Activated CD8-positive, alpha-beta memory T cell treated with anti-CD3 and anti-CD28 coated beads, Interleukin-2, amount 10 ng/mL, durations not matched to agents 7 days and 5 days (primary cell): ENCODE data around the gene KIF4A. TPM values are rescaled to one million over a fixed set of nuclear protein-coding genes. Genes with fewer than 3 reads are reported as not detected.
"Not testable (repeated sequence)": the region's sequence is repeated elsewhere in the genome, so short reads cannot be mapped to it uniquely, and the experiment has no call there.

ENCODE experiments used
- ATAC-seq: fragments of 150-1000 bp; cut with Tn5 transposase; one replicate; pipeline ENCODE4 v1.10.0; 2021; ENCODE audit warnings: moderate library complexity
- CTCF ChIA-PET: fragments of 350-600 bp; sonication (Branson Sonifier 250); formaldehyde crosslinking; loops from one replicate; lab custom pipeline; 2021; ENCODE audit warnings: antibody characterized with exemption; lab: Charles Lee
- DNase-seq: peaks from one replicate; pipeline ENCODE4 v3.0.0-alpha.2; 2020
- H3K27ac Mint-ChIP-seq: one replicate; pipeline ENCODE4 v1.8.0; 2021; ENCODE audit warnings: mild to moderate bottlenecking, mixed read lengths
- H3K27me3 Mint-ChIP-seq: one replicate; pipeline ENCODE4 v1.8.0; 2021; ENCODE audit warnings: mixed read lengths
- H3K36me3 Mint-ChIP-seq: one replicate; pipeline ENCODE4 v1.8.0; 2021; ENCODE audit warnings: mild to moderate bottlenecking, mixed read lengths
- H3K4me1 Mint-ChIP-seq: one replicate; pipeline ENCODE4 v1.8.0; 2021; ENCODE audit warnings: mixed read lengths
- H3K4me3 Mint-ChIP-seq: one replicate; pipeline ENCODE4 v1.8.0; 2021; ENCODE audit warnings: mild to moderate bottlenecking, moderate library complexity, mixed read lengths
- H3K9me3 Mint-ChIP-seq: one replicate; pipeline ENCODE4 v1.8.0; 2022; ENCODE audit warnings: low read depth, mixed read lengths
- total RNA-seq, 2 experiments: library from RNA; stranded (reverse); gene quantifications; one replicate each; pipeline ENCODE4 v1.2.3, GENCODE V29; 2021

KIF4A gene
- total RNA-seq, 2 experiments from 2014 or later, result 41.0 to 44.7 TPM

DNA sequence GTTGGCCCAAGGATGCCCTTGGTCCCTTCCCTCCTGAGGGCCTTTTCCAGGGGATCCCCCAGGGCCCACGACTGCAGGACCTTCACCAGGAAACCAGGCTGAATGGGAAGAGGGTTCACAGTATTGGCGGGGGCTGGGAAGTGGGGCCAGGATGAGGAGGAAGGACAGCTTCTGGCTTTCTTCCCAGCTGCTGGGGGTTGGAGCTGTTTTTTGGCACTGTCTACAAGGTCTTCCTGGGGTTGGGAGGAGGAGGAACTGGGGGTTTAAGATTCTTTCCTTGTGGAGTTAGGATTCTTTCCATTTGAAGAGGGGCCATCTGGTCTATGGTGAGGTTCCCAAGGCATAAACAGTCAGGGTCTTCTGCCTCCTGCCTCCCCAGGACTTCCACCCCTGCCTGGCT lies 64.8 kb downstream of the KIF4A start:
- DNase-seq, result no peak
- CTCF ChIA-PET, result no interaction called here
- no peak overlapping the region for H3K4me3 Mint-ChIP-seq
- H3K27ac Mint-ChIP-seq, result no peak overlapping the region
- H3K27me3 Mint-ChIP-seq, result no peaks in the 10 kb centered on the region
- H3K4me1 Mint-ChIP-seq, result no peaks in the 10 kb centered on the region
- H3K36me3 Mint-ChIP-seq, result peaks cover 44% of the 10 kb centered on the region
- H3K9me3 Mint-ChIP-seq, result no peaks in the 10 kb centered on the region
- ATAC-seq, result no peak

DNA sequence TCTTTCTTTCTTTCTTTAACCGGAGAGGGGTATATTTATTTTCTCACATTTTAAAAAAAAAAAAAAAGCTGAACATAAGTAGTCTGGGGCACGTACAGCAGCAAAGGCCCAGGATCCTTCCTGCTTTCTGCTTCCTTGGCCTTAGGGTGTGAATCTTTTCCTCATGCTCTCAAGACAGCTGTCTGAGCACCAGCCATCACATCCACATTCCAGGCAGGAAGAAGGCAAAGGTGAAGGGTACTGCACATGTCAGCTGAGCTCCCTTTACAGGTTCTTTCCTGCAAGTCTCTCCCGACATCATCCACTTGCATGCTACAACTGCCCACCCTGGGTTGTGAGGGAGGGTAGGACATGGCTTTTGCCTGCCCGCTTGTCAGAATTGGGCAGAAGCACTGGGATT lies 69.6 kb downstream of the KIF4A start:
- DNase-seq (no peak), ATAC-seq (no peak)
- CTCF ChIA-PET, result no interaction called here
- Mint-ChIP-seq H3K27me3 (no peaks in the 10 kb centered on the region), H3K36me3 (peaks cover 29% of the 10 kb centered on the region), H3K27ac (no peak overlapping the region), H3K4me3 (no peak overlapping the region), H3K4me1 (no peaks in the 10 kb centered on the region), H3K9me3 (no peaks in the 10 kb centered on the region)

DNA sequence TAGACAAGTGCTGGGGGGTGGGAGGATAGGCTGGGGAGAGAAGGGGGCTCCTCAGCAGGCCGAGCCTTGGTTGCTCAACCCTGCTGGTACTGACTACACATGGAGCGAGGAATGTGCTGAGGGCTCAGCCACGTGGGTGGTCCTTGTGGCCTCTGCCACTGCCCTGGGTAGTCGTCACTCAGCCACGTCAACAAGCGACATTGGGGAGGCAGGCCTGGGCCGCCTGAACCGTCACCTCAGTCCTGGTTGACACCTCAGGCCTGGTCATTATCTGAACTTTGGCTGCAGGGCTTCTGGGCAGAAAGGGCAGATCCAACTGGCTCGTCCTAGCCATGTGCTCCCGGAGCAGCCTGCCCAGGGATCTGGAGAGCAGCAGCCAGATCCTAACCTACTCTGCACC lies 70.5 kb downstream of the KIF4A start:
- CTCF ChIA-PET, result no interaction called here
- Mint-ChIP-seq H3K27ac (no peak overlapping the region), H3K27me3 (no peaks in the 10 kb centered on the region), H3K4me1 (no peaks in the 10 kb centered on the region), H3K4me3 (no peak overlapping the region), H3K36me3 (peaks cover 30% of the 10 kb centered on the region), H3K9me3 (no peaks in the 10 kb centered on the region)
- ATAC-seq (no peak), DNase-seq (no peak)

DNA sequence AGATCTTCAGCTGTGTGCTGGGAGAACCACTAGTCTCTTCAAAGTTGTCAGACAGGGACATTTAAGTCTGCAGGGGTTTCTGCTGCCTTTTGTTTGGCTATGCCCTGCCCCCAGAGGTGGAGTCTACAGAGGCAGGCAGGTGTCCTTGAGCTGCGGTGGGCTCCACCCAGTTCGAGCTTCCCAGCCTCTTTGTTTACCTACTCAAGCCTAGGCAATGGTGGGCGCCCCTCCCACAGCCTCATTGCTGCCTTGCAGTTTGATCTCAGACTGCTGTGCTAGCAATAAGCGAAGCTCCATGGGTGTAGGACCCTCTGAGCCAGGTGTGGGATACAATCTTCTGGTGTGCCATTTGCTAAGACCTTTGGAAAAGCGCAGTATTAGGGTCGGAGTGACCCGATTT lies 78.8 kb downstream of the KIF4A start:
- H3K27ac Mint-ChIP-seq, H3K4me3 Mint-ChIP-seq, H3K4me1 Mint-ChIP-seq, DNase-seq, H3K9me3 Mint-ChIP-seq, H3K27me3 Mint-ChIP-seq, CTCF ChIA-PET, ATAC-seq: not testable (repeated sequence)
- peaks cover 33% of the 10 kb centered on the region for H3K36me3 Mint-ChIP-seq

DNA sequence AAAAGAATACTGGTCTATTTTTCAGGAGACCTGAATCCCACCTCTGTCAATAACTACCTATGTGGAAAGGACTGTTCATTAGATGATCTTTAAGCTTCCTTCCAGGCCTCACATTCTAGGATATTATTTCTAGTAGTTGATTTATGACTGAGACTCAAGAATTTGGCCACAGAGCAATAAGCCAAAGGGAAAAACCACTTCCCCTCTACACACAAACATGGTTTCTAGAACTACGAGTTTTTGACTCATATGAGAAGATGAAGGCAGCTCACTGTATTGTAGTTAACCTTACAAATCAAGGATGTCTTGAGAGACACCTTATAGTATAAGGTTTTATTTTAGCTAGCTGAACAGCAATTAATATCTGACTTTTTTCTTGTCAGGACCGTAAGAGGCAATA lies 96.3 kb downstream of the KIF4A start:
- peaks cover 15% of the 10 kb centered on the region for H3K4me1 Mint-ChIP-seq
- H3K4me3 Mint-ChIP-seq, result no peak overlapping the region
- DNase-seq, result no peak
- peaks cover 48% of the 10 kb centered on the region for H3K36me3 Mint-ChIP-seq
- ATAC-seq, result no peak
- H3K27ac Mint-ChIP-seq, result no peak overlapping the region
- no peaks in the 10 kb centered on the region for H3K9me3 Mint-ChIP-seq
- H3K27me3 Mint-ChIP-seq, result no peaks in the 10 kb centered on the region
- CTCF ChIA-PET, result no interaction called here

DNA sequence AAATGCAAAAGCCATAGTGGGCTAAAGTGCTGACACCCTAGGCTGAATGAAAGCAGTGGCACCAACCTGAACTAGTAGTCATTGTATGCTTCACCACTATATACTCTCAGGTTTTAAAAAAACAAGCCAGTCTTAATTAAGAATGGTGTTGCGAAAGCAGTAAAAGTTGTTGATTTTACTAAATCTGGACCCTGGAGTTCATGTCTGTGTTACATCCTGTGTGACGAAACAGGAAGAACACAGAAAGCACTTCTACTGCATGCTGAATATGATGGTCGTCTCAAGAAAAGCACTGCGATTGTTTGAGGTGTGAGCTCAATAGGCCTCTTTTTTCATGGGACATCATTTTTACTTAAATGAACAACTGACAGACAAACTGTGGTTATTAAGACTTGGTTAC lies 109.0 kb downstream of the KIF4A start:
- H3K36me3 Mint-ChIP-seq, result peaks cover 36% of the 10 kb centered on the region
- no peaks in the 10 kb centered on the region for H3K9me3 Mint-ChIP-seq
- peak overlapping the region; percentile 73 for H3K27ac Mint-ChIP-seq
- H3K4me1 Mint-ChIP-seq, result peaks cover 6% of the 10 kb centered on the region
- ATAC-seq (peak; percentile 47), DNase-seq (no peak)
- no peaks in the 10 kb centered on the region for H3K27me3 Mint-ChIP-seq
- CTCF ChIA-PET, result no interaction called here
- no peak overlapping the region for H3K4me3 Mint-ChIP-seq

DNA sequence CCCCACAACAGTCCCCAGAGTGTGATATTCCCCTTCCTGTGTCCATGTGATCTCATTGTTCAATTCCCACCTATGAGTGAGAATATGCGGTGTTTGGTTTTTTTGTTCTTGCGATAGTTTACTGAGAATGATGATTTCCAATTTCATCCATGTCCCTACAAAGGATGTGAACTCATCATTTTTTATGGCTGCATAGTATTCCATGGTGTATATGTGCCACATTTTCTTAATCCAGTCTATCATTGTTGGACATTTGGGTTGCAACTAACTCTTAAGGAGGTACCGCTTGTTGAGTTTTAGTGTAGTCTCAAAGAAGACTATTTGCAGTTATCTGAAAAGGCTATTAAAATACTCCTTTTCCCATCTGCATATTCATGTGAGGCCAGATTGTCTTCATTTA lies 110.3 kb downstream of the KIF4A start:
- H3K27me3 Mint-ChIP-seq, ATAC-seq, H3K4me1 Mint-ChIP-seq, H3K9me3 Mint-ChIP-seq, DNase-seq, H3K4me3 Mint-ChIP-seq, H3K27ac Mint-ChIP-seq, CTCF ChIA-PET: not testable (repeated sequence)
- H3K36me3 Mint-ChIP-seq, result peaks cover 37% of the 10 kb centered on the region

DNA sequence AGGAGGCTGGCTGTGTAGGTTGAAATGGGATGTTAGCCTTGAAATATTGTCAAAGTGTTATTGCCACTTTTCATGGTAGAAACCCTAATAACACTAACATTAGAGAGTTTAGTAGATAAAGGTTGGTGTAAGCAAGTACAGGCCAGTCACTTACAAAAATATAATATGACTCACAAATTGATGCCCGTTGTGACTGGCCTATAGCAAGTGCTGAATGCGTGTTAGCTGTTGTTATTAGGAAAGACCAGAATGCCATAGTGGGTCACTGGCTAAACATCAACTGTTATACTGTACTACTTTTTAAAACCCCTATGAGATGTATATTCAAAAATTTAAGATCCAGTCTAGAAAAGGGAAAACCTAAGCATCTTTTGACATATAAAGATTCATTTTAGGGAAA lies 112.8 kb downstream of the KIF4A start:
- DNase-seq (no peak), ATAC-seq (no peak)
- Mint-ChIP-seq H3K27me3 (no peaks in the 10 kb centered on the region), H3K4me1 (peaks cover 6% of the 10 kb centered on the region), H3K9me3 (no peaks in the 10 kb centered on the region), H3K36me3 (peaks cover 34% of the 10 kb centered on the region), H3K27ac (no peak overlapping the region), H3K4me3 (no peak overlapping the region)
- CTCF ChIA-PET, result no interaction called here

DNA sequence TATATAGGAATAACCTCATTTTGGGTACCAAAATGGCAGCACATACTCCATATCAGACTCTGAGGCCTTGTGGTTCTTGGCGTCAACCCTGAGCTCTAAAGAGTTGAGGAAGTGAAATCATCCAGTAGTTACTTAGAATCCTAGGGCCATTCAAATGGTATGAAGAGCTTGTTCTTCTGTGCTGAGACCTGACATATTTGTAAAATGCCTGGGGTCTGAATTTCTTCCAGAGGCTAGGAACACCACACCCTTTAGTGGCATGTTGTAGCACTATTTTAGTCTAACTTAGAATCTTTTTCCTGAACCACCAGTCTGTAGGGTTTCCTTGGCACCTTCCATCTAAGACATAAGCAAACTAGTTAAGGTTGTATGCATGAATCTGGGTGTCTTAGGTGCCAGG lies 115.1 kb downstream of the KIF4A start:
- H3K9me3 Mint-ChIP-seq, result no peaks in the 10 kb centered on the region
- H3K36me3 Mint-ChIP-seq, result peaks cover 36% of the 10 kb centered on the region
- no peaks in the 10 kb centered on the region for H3K4me1 Mint-ChIP-seq
- CTCF ChIA-PET, result no interaction called here
- no peak overlapping the region for H3K4me3 Mint-ChIP-seq
- H3K27ac Mint-ChIP-seq, result no peak overlapping the region
- DNase-seq (no peak), ATAC-seq (no peak)
- no peaks in the 10 kb centered on the region for H3K27me3 Mint-ChIP-seq

DNA sequence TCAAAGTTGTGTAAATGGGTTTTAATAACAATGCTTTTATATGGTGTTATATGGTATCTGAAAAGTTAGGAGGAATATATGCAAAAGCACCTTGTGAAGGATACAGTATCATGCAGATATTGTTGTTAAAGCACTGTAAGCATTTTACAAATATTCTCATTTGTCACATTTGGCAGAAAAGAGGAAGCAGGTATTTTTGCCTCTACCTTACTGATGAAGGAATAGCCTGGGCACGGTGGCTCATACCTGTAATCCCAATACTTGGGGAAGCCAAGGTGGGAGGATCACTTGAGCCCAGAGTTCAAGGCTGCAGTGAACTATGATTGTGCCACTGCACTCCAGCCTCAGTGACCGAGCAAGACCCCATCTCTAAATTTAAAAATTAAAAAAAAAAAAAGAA lies 121.0 kb downstream of the KIF4A start:
- no peak for ATAC-seq
- no peak overlapping the region for H3K4me3 Mint-ChIP-seq
- CTCF ChIA-PET, result no interaction called here
- no peaks in the 10 kb centered on the region for H3K4me1 Mint-ChIP-seq
- H3K27ac Mint-ChIP-seq, result no peak overlapping the region
- no peak for DNase-seq
- H3K9me3 Mint-ChIP-seq, result no peaks in the 10 kb centered on the region
- H3K27me3 Mint-ChIP-seq, result no peaks in the 10 kb centered on the region
- H3K36me3 Mint-ChIP-seq, result peaks cover 21% of the 10 kb centered on the region

DNA sequence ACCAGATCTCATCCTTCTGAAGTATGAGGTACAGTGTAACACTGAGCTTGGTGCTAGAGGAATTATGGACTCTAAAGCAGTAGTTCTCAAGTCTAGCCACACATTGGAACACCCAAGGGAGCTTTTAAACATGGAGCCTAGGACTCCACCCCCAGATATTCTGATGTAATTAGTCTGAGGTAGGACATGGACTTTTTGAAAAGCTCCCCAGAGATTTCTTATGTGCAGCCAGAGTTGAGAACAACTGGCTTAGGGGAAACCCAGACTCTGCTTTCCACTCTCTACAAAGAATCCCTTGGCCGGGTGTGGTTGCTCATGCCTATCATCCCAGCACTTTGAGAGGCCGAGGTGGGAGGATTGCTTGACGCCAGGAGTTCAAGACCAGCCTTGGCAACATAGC lies 121.6 kb downstream of the KIF4A start:
- H3K27ac Mint-ChIP-seq, result no peak overlapping the region
- ATAC-seq, result no peak

DNA sequence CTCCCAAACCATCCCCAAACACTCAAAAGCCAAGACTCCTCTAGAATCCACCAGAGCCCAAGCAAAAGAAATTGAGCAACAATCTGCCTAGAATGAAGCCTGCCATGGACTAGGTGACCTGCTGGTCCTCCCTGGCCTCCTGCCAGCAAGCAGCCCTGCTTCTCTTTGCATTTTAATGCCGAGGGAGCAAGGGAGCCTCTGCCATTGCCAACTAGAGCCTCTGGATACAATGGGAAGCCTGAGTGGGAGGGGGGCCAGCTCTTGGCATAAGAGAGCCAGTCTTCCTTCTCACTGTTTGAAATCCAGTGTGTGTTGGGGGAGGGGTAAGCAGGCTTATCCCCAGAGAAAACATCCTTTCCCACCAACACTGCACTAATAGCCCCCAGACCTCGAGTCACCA lies 131.7 kb downstream of the KIF4A start:
- peaks cover 3% of the 10 kb centered on the region for H3K36me3 Mint-ChIP-seq
- no peaks in the 10 kb centered on the region for H3K9me3 Mint-ChIP-seq
- ATAC-seq (no peak), DNase-seq (no peak)
- no peaks in the 10 kb centered on the region for H3K27me3 Mint-ChIP-seq
- no peak overlapping the region for H3K4me3 Mint-ChIP-seq
- CTCF ChIA-PET, result no interaction called here
- H3K27ac Mint-ChIP-seq, result no peak overlapping the region
- no peaks in the 10 kb centered on the region for H3K4me1 Mint-ChIP-seq

More for the DNA sequence above, 121.6 kb downstream of the KIF4A start:
- Mint-ChIP-seq H3K4me3 (no peak overlapping the region), H3K4me1 (no peaks in the 10 kb centered on the region), H3K36me3 (peaks cover 18% of the 10 kb centered on the region), H3K9me3 (no peaks in the 10 kb centered on the region), H3K27me3 (no peaks in the 10 kb centered on the region)
- DNase-seq, result no peak
- CTCF ChIA-PET, result no interaction called here

DNA sequence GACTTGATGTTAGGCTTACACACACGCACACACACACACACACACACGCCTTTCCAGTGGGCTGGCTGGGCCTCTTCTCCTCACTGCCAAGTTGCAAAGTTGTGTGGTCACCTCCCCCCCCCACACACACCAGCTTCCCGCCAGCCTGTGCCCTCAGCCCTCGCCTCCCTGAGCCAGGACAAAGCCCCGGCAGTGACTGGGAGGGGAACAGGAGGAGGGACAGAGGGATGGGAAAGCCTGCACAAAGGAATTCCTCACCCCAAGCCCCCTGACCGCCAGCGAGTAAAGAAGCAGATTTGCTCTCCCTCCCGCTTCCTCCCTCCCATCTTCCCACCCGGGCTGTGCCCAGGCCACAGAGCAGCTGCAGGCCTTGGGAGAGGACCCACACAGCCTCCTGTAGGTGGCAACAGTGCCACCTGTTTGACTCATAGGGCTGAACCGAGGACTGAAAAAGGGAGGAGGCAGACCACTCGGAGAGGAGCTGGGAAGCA lies 133.0 kb downstream of the KIF4A start, which contains the start of gene GDPD2:
Gene GDPD2 (plus strand): TSS at position 464 of the 491 bp plus-strand sequence. CDS start 1,671 bp downstream, outside the sequence.
- H3K27me3 Mint-ChIP-seq, result no peaks in the 10 kb centered on the region
- H3K4me1 Mint-ChIP-seq, result no peaks in the 10 kb centered on the region
- H3K36me3 Mint-ChIP-seq, result peaks cover 3% of the 10 kb centered on the region
- no peak within 1 kb of the TSS for H3K4me3 Mint-ChIP-seq
- CTCF ChIA-PET, result interaction anchor here (0.8 to 1.3 kb wide), 2 partner anchors 9 to 10 kb away, joined by 3 to 4 read pairs; no protein-coding TSS in a partner anchor
- no peaks in the 10 kb centered on the region for H3K9me3 Mint-ChIP-seq
- DNase-seq (no peak), ATAC-seq (no peak)
- H3K27ac Mint-ChIP-seq, result no peak within 1 kb of the TSS

DNA sequence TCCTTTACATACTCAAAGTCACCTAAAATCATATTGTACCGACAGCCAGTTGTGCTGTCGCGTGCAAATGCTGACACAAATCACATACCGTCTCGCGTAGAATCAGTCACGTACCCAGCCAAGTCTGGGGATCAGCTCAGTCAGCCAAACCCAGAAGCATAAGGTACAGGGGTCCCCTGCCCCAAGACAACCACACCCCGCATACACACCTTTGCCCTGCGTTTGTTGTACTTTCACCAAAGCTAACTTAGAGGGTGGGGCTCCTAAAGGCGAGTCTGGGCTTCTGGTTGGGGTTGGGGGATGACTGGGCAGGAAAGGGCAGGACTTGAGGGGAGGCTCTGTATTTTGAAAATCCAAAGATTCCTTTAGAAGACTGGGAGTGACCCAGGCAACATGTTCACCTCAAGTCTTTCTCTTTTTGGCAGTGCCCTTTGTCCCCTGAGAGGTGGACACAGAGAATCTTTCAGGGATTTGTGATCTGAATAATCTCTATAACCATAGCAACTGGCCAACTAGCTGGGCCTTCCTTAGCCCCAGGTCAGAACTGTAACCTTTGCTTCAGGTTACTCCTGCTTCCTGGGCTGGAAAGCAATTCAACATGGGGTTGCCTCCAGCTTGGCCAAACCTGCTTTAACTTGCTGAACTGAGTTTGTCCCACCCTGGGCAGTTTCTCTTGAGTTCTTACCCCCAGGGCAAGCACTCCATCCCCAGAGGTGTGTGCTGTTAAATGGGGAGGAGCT lies 134.2 kb downstream of the KIF4A start:
- DNase-seq (no peak), ATAC-seq (no peak)
- Mint-ChIP-seq H3K9me3 (no peaks in the 10 kb centered on the region), H3K36me3 (peaks cover 3% of the 10 kb centered on the region), H3K4me3 (no peak overlapping the region), H3K27ac (no peak overlapping the region), H3K4me1 (no peaks in the 10 kb centered on the region), H3K27me3 (no peaks in the 10 kb centered on the region)
- CTCF ChIA-PET, result no interaction called here
